Tibial nerve (tissue), 4 donors: Measurements from ENCODE around the gene NCAPG2. TPM values are rescaled to one million over a fixed set of nuclear protein-coding genes. Genes with fewer than 3 reads are reported as not detected.

Experiments
- DNase-seq, 2 donors: peaks; one replicate each; pipeline ENCODE4 v3.0.0-alpha.2; 2019; ENCODE audit warnings: low spot score in 2 of 2
- H3K27ac ChIP-seq, 4 donors: fragments of 200-600 bp; sonication (generic) in 3 of 4; one replicate each; pipeline ENCODE4 v1.5.1; 2017 to 2019; ENCODE audit warnings: mild to moderate bottlenecking in 1 of 4
- H3K27me3 ChIP-seq, 2 donors: fragments of 200-600 bp; sonication (generic) in 1 of 2; one replicate each; pipeline versions ENCODE4 v1.5.1 to v1.6.0; 2017 to 2019
- H3K36me3 ChIP-seq, 3 donors: fragments of 200-600 bp; sonication (generic); one replicate each; pipeline ENCODE4 v1.5.1; 2018 to 2019
- H3K4me1 ChIP-seq, 4 donors: fragments of 200-600 bp; sonication (generic) in 3 of 4; one replicate each; pipeline ENCODE4 v1.5.1; 2017 to 2019
- H3K4me3 ChIP-seq, 4 donors: fragments of 200-600 bp; sonication (generic) in 3 of 4; one replicate each; pipeline ENCODE4 v1.5.1; 2017 to 2019; ENCODE audit warnings: mild to moderate bottlenecking in 1 of 4, moderate library complexity in 1 of 4
- H3K9me3 ChIP-seq, 4 donors: fragments of 200-600 bp; sonication (generic) in 3 of 4; one replicate each; pipeline ENCODE4 v1.5.1; 2017 to 2019
- EP300 ChIP-seq, 2 donors: sonication (generic); formaldehyde crosslinking; IDR thresholded peaks; one replicate each; pipeline ENCODE4 v1.6.1; 2017; ENCODE audit warnings: antibody characterized with exemption in 2 of 2, mild to moderate bottlenecking in 1 of 2
- POLR2A ChIP-seq, 2 donors: fragments of 450-650 bp; IDR thresholded peaks; one replicate each; pipeline ENCODE4 v1.6.1; 2017; ENCODE audit warnings: antibody characterized with exemption in 2 of 2, mild to moderate bottlenecking in 2 of 2, moderate library complexity in 2 of 2
- whole genome bisulfite sequencing, 2 donors: methylation state at CpG; one replicate each; pipeline ENCODE4 v1.1.5; 2018; 5-methylcytosine and 5-hydroxymethylcytosine counted together
- total RNA-seq, 4 donors: library from RNA; depleted of rRNA; stranded (reverse); fragments of >200 nt; gene quantifications; one replicate each; pipeline ENCODE4 v1.1.0, GENCODE V29; 2016
- TF ChIP-seq, protein P1 (sequence below), 5 experiments: fragments of 200-600 bp in 3 of 5; fragments of 450-650 bp in 2 of 5; sonication (generic) in 3 of 5; IDR thresholded peaks; one replicate each; pipeline ENCODE4 v1.5.1; 2016 to 2019; ENCODE audit warnings: antibody characterized with exemption in 5 of 5, mild to moderate bottlenecking in 3 of 5, moderate library complexity in 2 of 5

The NCAPG2 gene
- total RNA-seq, 4 donors from 2014 or later: 6.5 to 17.9 (median 11.0) TPM

DNA sequence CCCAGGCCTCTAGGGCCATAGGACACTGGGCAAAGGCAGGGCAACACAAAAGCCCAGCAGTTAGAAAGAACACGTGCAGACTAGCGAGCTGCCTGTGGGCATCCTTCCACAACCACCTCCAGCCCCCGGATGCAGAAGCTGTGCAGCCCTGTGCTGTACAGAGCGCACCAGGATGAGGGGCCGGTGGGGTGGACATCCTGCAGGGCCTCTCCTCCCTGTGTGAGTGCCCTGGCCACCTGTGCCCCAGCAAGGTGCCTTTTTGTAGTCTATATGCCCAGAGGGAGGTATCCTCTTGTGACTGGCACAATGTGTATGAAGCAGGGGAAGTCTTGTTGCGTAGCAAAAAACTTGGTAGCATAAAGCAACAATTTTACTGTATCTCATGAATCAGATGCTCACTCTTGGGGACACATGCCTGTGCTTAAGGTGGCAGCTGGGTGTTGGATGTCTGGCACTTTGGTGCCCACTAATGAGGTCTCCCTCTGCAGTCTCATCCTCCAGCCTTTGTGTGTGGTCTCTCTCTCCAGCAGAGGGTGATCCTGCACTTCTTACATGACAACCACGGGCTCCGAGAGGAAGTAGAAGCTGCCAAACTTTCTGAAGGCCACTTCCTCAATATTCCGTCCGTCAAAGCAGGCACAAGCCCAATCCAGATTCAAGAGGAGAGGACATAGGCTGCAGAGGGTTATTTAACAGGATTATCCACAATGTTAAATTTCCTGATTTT is 8.7 kb downstream of the NCAPG2 start:
- peak; percentile 30 to 67 for DNase-seq

DNA sequence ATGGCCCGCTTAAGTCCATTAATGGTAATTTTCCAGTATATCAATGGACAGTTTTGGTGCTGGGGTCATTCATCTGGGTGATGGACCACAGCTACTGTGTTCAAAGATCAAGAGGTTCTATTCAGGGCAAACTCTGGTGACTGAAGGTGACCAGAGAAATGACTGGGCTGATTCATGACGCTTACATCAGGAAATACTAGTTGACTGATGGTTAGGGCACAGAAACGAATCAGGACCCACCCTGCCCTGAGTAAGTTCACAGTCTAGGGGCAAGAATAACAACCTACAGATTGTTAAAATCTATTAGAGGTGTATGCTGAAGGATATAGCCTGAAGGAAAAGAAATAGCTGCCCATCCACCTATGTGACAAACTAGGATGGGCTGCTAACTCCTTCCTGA is 9.5 kb downstream of the NCAPG2 start:
- Histone ChIP-seq H3K4me3 (no peak overlapping the region), H3K9me3 (no peaks in the 10 kb centered on the region), H3K27ac (no peak overlapping the region), H3K36me3 (peaks cover 0 to 16% (median 0%) of the 10 kb centered on the region in 3 donors), H3K4me1 (peaks cover 0 to 8% (median 6%) of the 10 kb centered on the region in 4 donors), H3K27me3 (no peaks in the 10 kb centered on the region)
- no peak for DNase-seq
- 56 to 57% methylated on average over 3 of the region's 3 CpGs for WGBS, 2 donors
- TF ChIP-seq EP300 (IDR thresholded peaks at IDR 0.05) (no peak), POLR2A (IDR thresholded peaks at IDR 0.05) (no peak)
- TF ChIP-seq, protein P1, sequence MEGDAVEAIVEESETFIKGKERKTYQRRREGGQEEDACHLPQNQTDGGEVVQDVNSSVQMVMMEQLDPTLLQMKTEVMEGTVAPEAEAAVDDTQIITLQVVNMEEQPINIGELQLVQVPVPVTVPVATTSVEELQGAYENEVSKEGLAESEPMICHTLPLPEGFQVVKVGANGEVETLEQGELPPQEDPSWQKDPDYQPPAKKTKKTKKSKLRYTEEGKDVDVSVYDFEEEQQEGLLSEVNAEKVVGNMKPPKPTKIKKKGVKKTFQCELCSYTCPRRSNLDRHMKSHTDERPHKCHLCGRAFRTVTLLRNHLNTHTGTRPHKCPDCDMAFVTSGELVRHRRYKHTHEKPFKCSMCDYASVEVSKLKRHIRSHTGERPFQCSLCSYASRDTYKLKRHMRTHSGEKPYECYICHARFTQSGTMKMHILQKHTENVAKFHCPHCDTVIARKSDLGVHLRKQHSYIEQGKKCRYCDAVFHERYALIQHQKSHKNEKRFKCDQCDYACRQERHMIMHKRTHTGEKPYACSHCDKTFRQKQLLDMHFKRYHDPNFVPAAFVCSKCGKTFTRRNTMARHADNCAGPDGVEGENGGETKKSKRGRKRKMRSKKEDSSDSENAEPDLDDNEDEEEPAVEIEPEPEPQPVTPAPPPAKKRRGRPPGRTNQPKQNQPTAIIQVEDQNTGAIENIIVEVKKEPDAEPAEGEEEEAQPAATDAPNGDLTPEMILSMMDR (IDR thresholded peaks at IDR 0.05): no peak

More for the DNA sequence above, 8.7 kb downstream of the NCAPG2 start:
- H3K4me3 ChIP-seq: no peak overlapping the region
- peak overlapping the region in 3 of 4 donors; percentile 25 to 31 (median 26) for H3K27ac ChIP-seq
- TF ChIP-seq, protein P1 (IDR thresholded peaks at IDR 0.05): peak; percentile 45 to 67 (median 50)
- TF ChIP-seq EP300 (IDR thresholded peaks at IDR 0.05): peak in 1 of 2 donors; percentile 55
- TF ChIP-seq POLR2A (IDR thresholded peaks at IDR 0.05): no peak
- peaks cover 0 to 8% (median 6%) of the 10 kb centered on the region in 4 donors for H3K4me1 ChIP-seq
- WGBS, 2 donors: 48 to 53% methylated on average over 10 of the region's 10 CpGs
- H3K27me3 ChIP-seq: no peaks in the 10 kb centered on the region
- H3K9me3 ChIP-seq: no peaks in the 10 kb centered on the region
- H3K36me3 ChIP-seq: peaks cover 0 to 14% (median 0%) of the 10 kb centered on the region in 3 donors

GRCh38 chr7:158694650-158695049 is 10.0 kb downstream of the NCAPG2 start:
- H3K27ac ChIP-seq: no peak overlapping the region
- TF ChIP-seq, protein P1 (IDR thresholded peaks at IDR 0.05): no peak
- no peak for TF ChIP-seq POLR2A (IDR thresholded peaks at IDR 0.05)
- no peak for TF ChIP-seq EP300 (IDR thresholded peaks at IDR 0.05)
- 72 to 84% methylated on average over 6 of the region's 6 CpGs for WGBS, 2 donors
- no peaks in the 10 kb centered on the region for H3K9me3 ChIP-seq
- no peaks in the 10 kb centered on the region for H3K27me3 ChIP-seq
- peaks cover 0 to 8% (median 6%) of the 10 kb centered on the region in 4 donors for H3K4me1 ChIP-seq
- no peak overlapping the region for H3K4me3 ChIP-seq
- no peak for DNase-seq
- H3K36me3 ChIP-seq: peaks cover 0 to 20% (median 0%) of the 10 kb centered on the region in 3 donors

DNA sequence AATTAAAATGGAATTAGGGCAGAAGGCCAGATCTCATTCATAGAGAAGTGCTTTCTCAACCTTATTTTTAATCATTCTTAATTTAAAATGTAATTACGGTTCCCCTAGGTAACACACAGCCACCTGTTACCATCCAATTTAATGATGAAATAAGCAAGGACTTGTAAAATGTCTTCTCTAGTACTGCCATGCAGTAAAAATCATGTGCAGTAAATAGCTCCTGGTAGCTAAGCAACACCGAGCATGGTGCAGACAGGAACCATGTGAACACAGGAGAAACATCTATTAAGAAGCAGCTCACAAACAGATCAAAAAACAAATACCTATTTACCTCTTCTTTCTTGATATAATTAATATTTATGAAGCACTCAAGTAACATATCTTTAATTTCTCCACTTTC is 15.1 kb downstream of the NCAPG2 start:
- no peak for DNase-seq
- 95 to 96% methylated on average over 2 of the region's 2 CpGs for WGBS, 2 donors
- Histone ChIP-seq H3K4me3 (no peak overlapping the region), H3K27ac (no peak overlapping the region), H3K4me1 (no peaks in the 10 kb centered on the region), H3K36me3 (peaks cover 0 to 51% (median 0%) of the 10 kb centered on the region in 3 donors), H3K27me3 (no peaks in the 10 kb centered on the region), H3K9me3 (no peaks in the 10 kb centered on the region)
- TF ChIP-seq, protein P1 (IDR thresholded peaks at IDR 0.05): no peak
- TF ChIP-seq POLR2A (IDR thresholded peaks at IDR 0.05): no peak
- TF ChIP-seq EP300 (IDR thresholded peaks at IDR 0.05): no peak

GRCh38 chr7:158687406-158687805 is 17.2 kb downstream of the NCAPG2 start:
- peaks cover 0 to 59% (median 0%) of the 10 kb centered on the region in 3 donors for H3K36me3 ChIP-seq
- 91 to 94% methylated on average over 7 of the region's 7 CpGs for WGBS, 2 donors
- TF ChIP-seq EP300 (IDR thresholded peaks at IDR 0.05) (no peak), POLR2A (IDR thresholded peaks at IDR 0.05) (no peak)
- TF ChIP-seq, protein P1 (IDR thresholded peaks at IDR 0.05): no peak

More at GRCh38 chr7:158687406-158687805, 17.2 kb downstream of the NCAPG2 start:
- no peaks in the 10 kb centered on the region for H3K9me3 ChIP-seq
- H3K4me3 ChIP-seq: no peak overlapping the region
- H3K27ac ChIP-seq: no peak overlapping the region
- DNase-seq: no peak
- H3K4me1 ChIP-seq: no peaks in the 10 kb centered on the region
- no peaks in the 10 kb centered on the region for H3K27me3 ChIP-seq
